ENCODE data around the gene MACROD2.

MACROD2 gene

DNA sequence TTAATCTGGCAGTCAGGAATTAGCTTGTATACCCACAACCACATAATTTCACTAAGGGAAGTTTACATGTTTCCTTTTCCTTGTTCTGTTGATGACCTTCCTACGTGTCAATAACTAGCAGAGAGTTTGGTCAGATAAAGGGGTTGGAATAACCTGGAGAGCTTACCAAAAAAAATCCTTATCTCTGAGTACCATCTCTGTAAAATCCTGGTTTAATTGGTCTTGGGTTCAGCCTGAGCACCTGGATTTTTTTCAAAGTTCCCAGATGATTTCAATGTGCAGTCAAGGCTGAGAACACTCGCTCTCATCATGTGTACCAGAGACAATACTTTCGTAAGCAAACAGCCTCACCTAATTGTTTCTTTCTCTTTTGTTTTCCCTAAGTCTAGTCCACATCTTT is 825.9 kb downstream of the MACROD2 start:
- H3K4me3 ChIP-seq (ENCODE audit: low read depth, low read length): no peak overlapping the region
- TF ChIP-seq, protein P1, sequence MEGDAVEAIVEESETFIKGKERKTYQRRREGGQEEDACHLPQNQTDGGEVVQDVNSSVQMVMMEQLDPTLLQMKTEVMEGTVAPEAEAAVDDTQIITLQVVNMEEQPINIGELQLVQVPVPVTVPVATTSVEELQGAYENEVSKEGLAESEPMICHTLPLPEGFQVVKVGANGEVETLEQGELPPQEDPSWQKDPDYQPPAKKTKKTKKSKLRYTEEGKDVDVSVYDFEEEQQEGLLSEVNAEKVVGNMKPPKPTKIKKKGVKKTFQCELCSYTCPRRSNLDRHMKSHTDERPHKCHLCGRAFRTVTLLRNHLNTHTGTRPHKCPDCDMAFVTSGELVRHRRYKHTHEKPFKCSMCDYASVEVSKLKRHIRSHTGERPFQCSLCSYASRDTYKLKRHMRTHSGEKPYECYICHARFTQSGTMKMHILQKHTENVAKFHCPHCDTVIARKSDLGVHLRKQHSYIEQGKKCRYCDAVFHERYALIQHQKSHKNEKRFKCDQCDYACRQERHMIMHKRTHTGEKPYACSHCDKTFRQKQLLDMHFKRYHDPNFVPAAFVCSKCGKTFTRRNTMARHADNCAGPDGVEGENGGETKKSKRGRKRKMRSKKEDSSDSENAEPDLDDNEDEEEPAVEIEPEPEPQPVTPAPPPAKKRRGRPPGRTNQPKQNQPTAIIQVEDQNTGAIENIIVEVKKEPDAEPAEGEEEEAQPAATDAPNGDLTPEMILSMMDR (IDR thresholded peaks at IDR 0.05; ENCODE audit: insufficient read depth, low read length, missing control alignments): no peak
- no peak for DNase-seq (ENCODE audit: low read depth, low spot score)
- POLR2A ChIA-PET: no interaction called here
- CTCF ChIA-PET: no interaction called here

DNA sequence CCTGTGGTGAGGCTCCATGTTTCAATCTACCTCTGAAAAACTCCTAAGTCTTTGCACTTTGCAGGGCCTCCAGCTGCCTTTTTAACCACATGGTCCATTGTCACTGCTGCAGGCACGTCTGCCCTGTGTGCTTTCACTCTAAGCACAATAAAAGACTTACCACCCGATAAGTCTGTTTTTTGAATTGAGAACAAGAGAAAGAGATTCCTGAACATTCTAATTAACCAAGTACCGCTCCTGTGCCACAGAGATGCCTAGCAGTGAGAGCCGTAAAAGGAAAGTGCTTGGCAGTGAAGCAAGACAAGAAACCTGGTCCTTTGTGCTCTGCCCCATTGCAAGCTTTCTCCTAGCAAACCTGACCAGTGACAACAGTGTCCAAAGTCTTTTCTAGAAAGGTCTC is 829.7 kb downstream of the MACROD2 start:
- no peak overlapping the region for H3K4me3 ChIP-seq (ENCODE audit: low read depth, low read length)
- CTCF ChIA-PET: no interaction called here
- POLR2A ChIA-PET: no interaction called here
- TF ChIP-seq, protein P1 (IDR thresholded peaks at IDR 0.05; ENCODE audit: insufficient read depth, low read length, missing control alignments): no peak
- no peak for DNase-seq (ENCODE audit: low read depth, low spot score)

DNA sequence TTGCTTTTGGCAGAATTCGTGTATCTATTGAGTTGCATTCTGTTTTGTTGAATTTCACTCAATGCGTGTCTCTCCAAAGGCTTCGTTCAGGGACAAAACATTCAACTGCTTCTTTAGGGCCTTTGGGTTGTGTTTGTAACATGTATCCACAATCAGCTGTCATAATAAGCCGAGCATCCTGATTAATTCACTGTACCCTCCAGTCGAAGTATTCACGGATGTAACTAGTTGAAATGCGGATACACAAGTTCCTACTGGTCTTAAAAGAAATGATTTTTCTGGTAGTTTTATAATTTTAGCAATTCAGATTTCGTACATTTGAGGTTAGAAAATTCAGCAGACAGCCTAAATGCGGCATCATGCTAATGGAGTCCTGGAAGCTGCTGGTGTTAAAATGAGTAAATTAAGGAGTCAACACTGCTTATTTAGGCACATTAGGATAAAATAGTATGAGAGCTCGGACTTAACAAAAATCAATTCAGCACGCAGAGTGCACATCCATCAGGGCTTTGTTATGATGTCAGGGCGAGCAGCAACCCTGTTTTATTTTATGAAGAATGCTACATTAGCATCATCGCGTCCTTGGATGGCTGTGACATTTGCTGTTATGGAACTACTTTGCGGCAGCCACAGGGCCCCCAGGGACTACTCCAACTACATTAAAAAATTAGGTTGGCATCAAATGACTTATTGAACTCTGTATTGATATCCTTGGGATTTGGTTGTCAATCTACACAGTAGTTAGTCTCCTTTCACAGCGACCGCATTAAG is 831.4 kb downstream of the MACROD2 start:
- ChIA-PET POLR2A (no interaction called here), CTCF (no interaction called here)
- TF ChIP-seq, protein P1 (IDR thresholded peaks at IDR 0.05; ENCODE audit: insufficient read depth, low read length, missing control alignments): no peak
- H3K4me3 ChIP-seq (ENCODE audit: low read depth, low read length): no peak overlapping the region
- DNase-seq (ENCODE audit: low read depth, low spot score): no peak

DNA sequence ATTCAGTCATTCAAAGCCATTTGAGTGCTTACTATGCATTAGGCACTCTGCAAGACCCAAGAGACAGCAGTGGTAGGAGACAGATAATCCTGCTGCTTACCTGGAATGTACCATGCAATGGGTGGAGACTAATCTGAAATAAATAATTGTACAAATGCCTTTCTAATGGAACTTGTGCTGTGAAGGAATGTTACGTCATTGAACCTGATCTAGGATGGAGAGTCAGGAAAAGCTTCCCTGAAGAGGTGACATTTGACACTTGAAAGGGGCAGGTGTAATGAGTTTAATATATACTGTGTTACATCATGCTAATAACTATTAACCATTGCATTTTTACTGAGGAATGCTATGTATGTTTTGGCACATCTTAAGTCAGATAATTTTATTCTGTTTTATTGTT is 833.1 kb downstream of the MACROD2 start:
- POLR2A ChIA-PET: no interaction called here
- H3K4me3 ChIP-seq (ENCODE audit: low read depth, low read length): no peak overlapping the region
- CTCF ChIA-PET: no interaction called here
- DNase-seq (ENCODE audit: low read depth, low spot score): no peak
- TF ChIP-seq, protein P1 (IDR thresholded peaks at IDR 0.05; ENCODE audit: insufficient read depth, low read length, missing control alignments): no peak

DNA sequence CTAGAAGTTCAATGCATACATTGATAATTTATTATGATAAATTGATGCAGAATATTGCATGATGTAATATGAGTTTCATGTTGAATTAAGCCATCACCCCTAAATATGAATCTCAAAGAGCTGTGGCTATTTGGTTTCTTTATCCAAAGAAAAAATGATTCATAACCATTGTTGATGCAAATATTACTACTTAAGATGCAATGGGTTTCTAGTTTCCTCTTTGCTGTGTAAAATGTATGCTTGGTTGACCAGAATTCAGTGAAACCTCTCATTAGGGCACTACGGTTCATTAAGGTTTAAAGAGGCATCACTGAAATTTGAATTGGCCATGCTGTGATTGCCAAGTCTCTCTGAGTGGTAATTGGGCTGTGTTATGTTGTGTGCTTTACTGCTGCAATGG is 834.6 kb downstream of the MACROD2 start:
- ChIA-PET POLR2A (no interaction called here), CTCF (no interaction called here)
- TF ChIP-seq, protein P1 (IDR thresholded peaks at IDR 0.05; ENCODE audit: insufficient read depth, low read length, missing control alignments): no peak
- DNase-seq (ENCODE audit: low read depth, low spot score): no peak
- no peak overlapping the region for H3K4me3 ChIP-seq (ENCODE audit: low read depth, low read length)

DNA sequence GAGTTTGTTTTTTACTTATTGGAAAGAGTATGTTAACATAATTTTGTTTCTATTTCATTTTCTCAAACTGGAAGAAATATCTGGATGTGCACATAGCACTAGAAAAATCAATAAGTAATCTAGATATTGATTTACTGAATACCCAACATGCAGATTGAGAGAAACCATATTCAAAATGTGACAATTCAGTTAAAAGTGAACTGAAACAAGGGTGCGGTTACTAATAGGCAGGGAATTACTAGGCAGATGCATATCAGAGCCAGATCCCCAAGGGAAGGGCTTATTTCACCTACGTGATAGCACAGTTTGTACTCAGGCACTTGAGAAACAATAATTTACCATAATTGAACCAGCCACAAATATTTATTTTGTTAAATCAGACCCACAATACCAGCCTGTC is 835.1 kb downstream of the MACROD2 start:
- H3K4me3 ChIP-seq (ENCODE audit: low read depth, low read length): no peak overlapping the region
- ChIA-PET CTCF (no interaction called here), POLR2A (no interaction called here)
- no peak for DNase-seq (ENCODE audit: low read depth, low spot score)
- TF ChIP-seq, protein P1 (IDR thresholded peaks at IDR 0.05; ENCODE audit: insufficient read depth, low read length, missing control alignments): no peak
